HEK293 (cell line): ENCODE data around the gene PLEKHA6.

Experiments used
- CTCF ChIA-PET: fragments of 350-600 bp; formaldehyde crosslinking; extraction: SDS; loops from one replicate; lab custom pipeline; 2021; ENCODE audit warnings: antibody characterized with exemption; lab: Yijun Ruan, JAX
- POLR2A ChIA-PET: fragments of 300-600 bp; formaldehyde crosslinking; extraction: SDS; loops from one replicate; lab custom pipeline; 2020; ENCODE audit warnings: antibody characterized with exemption, inconsistent platforms; lab: Yijun Ruan, JAX
- H3K27ac ChIP-seq: fragments of 200-500 bp; sonication (Bioruptor generic); 2 replicates; pipeline ENCODE4 v1.5.1; 2014; ENCODE audit warnings: low read depth, low read length, control low read depth, inconsistent platforms; ENCODE audit errors: extremely low read depth
- H3K36me3 ChIP-seq, 2 experiments: fragments of 200-500 bp in 1 of 2; sonication (Bioruptor generic) in 1 of 2; 1 replicate in 1 of 2; 2 replicates in 1 of 2; pipeline ENCODE4 v1.5.1; 2014 to 2017; ENCODE audit warnings: inconsistent platforms in 2 of 2, low read length in 2 of 2; ENCODE audit not compliant: control insufficient read depth in 2 of 2, insufficient read depth in 1 of 2
- H3K4me1 ChIP-seq: fragments of 200-500 bp; sonication (Bioruptor generic); 2 replicates; pipeline ENCODE4 v1.5.1; 2014; ENCODE audit warnings: mild to moderate bottlenecking, low read length, inconsistent platforms; ENCODE audit not compliant: control insufficient read depth, insufficient read depth
- H3K4me3 ChIP-seq: 2 replicates; pipeline ENCODE4 v1.5.1; 2011; ENCODE audit warnings: low read depth, mild to moderate bottlenecking, control low read depth, low read length, moderate library complexity
- H3K9me3 ChIP-seq: fragments of 200-500 bp; sonication (Bioruptor generic); 2 replicates; pipeline ENCODE4 v1.5.1; 2014; ENCODE audit warnings: low read depth, low read length, inconsistent platforms; ENCODE audit not compliant: control insufficient read depth, insufficient read depth
- AEBP2 ChIP-seq: fragments of 450-650 bp; formaldehyde crosslinking; IDR thresholded peaks from 2 replicates; pipeline ENCODE4 v1.5.1; 2016; ENCODE audit warnings: missing biosample characterization, missing genetic modification characterization, borderline replicate concordance
- GLIS1 ChIP-seq: fragments of 450-650 bp; formaldehyde crosslinking; IDR thresholded peaks from 2 replicates; pipeline ENCODE4 v1.5.1; 2016; ENCODE audit warnings: missing biosample characterization, missing genetic modification characterization
- KLF10 ChIP-seq: fragments of 450-650 bp; IDR thresholded peaks from 2 replicates; pipeline ENCODE4 v1.5.1; 2018; ENCODE audit warnings: missing biosample characterization, mild to moderate bottlenecking, missing genetic modification characterization
- MEIS1 ChIP-seq: sonication (generic); formaldehyde crosslinking; IDR thresholded peaks from 2 replicates; pipeline ENCODE4 v1.8.1; 2022; ENCODE audit warnings: missing genetic modification reagents, mild to moderate bottlenecking, borderline replicate concordance
- ZBTB10 ChIP-seq: fragments of 450-650 bp; formaldehyde crosslinking; IDR thresholded peaks from 2 replicates; pipeline ENCODE4 v1.5.1; 2016; ENCODE audit warnings: missing biosample characterization, missing genetic modification characterization
- ZBTB49 ChIP-seq: fragments of 450-650 bp; formaldehyde crosslinking; IDR thresholded peaks from 2 replicates; pipeline ENCODE4 v1.5.1; 2016; ENCODE audit warnings: missing biosample characterization, missing genetic modification characterization, low read depth
- ZBTB8A ChIP-seq: fragments of 450-650 bp; formaldehyde crosslinking; IDR thresholded peaks from 2 replicates; pipeline ENCODE4 v1.5.1; 2016; ENCODE audit warnings: missing biosample characterization, missing genetic modification characterization
- ZFP37 ChIP-seq: fragments of 450-650 bp; formaldehyde crosslinking; IDR thresholded peaks from 2 replicates; pipeline ENCODE4 v1.5.1; 2016; ENCODE audit warnings: missing biosample characterization, missing genetic modification characterization
- ZNF114 ChIP-seq: fragments of 450-650 bp; formaldehyde crosslinking; IDR thresholded peaks from 2 replicates; pipeline ENCODE4 v1.5.0; 2017; ENCODE audit warnings: missing biosample characterization, missing genetic modification characterization
- ZNF221 ChIP-seq: fragments of 450-650 bp; formaldehyde crosslinking; IDR thresholded peaks from 2 replicates; pipeline ENCODE4 v1.5.1; 2017; ENCODE audit warnings: missing biosample characterization, missing genetic modification characterization, borderline replicate concordance
- ZNF23 ChIP-seq: fragments of 450-650 bp; formaldehyde crosslinking; IDR thresholded peaks from 2 replicates; pipeline ENCODE4 v1.5.1; 2016; ENCODE audit warnings: missing biosample characterization, missing genetic modification characterization, borderline replicate concordance
- ZNF248 ChIP-seq: fragments of 450-650 bp; formaldehyde crosslinking; IDR thresholded peaks from 2 replicates; pipeline ENCODE4 v1.5.1; 2017; ENCODE audit warnings: missing biosample characterization, missing genetic modification characterization
- ZNF530 ChIP-seq: fragments of 450-650 bp; formaldehyde crosslinking; IDR thresholded peaks from 2 replicates; pipeline ENCODE4 v1.5.1; 2016; ENCODE audit warnings: low read depth, missing biosample characterization, missing genetic modification characterization
- ZNF558 ChIP-seq: fragments of 450-650 bp; formaldehyde crosslinking; IDR thresholded peaks from 2 replicates; pipeline ENCODE4 v1.5.1; 2016; ENCODE audit warnings: missing biosample characterization, missing genetic modification characterization
- ZNF664 ChIP-seq: fragments of 450-650 bp; formaldehyde crosslinking; IDR thresholded peaks from 2 replicates; pipeline ENCODE4 v1.5.1; 2016; ENCODE audit warnings: missing biosample characterization, missing genetic modification characterization
- ZNF677 ChIP-seq: fragments of 450-650 bp; IDR thresholded peaks from 2 replicates; pipeline ENCODE4 v1.5.0; 2018; ENCODE audit warnings: missing biosample characterization, mild to moderate bottlenecking, missing genetic modification characterization, moderate library complexity
- ZNF776 ChIP-seq: fragments of 450-650 bp; formaldehyde crosslinking; IDR thresholded peaks from 2 replicates; pipeline ENCODE4 v1.5.0; 2017; ENCODE audit warnings: missing biosample characterization, missing genetic modification characterization, borderline replicate concordance
- ZNF791 ChIP-seq: fragments of 450-650 bp; formaldehyde crosslinking; IDR thresholded peaks from 2 replicates; pipeline ENCODE4 v1.5.1; 2016; ENCODE audit warnings: missing biosample characterization, missing genetic modification characterization
- ZNF843 ChIP-seq: fragments of 450-650 bp; formaldehyde crosslinking; IDR thresholded peaks from 2 replicates; pipeline ENCODE4 v1.5.1; 2016; ENCODE audit warnings: missing biosample characterization, missing genetic modification characterization
- ZSCAN30 ChIP-seq: fragments of 450-650 bp; IDR thresholded peaks from 2 replicates; pipeline ENCODE4 v1.5.1; 2018; ENCODE audit warnings: missing biosample characterization, mild to moderate bottlenecking, missing genetic modification characterization, moderate library complexity

The PLEKHA6 gene

GRCh38 chr1:204407295-204407971 lies 47.7 kb upstream of the PLEKHA6 start:
- POLR2A ChIA-PET: interaction anchor here (0.6 to 2.2 kb wide), 4 partner anchors 9 to 577 kb away, joined by 4 to 12 read pairs (median 6); no protein-coding TSS in a partner anchor
- TF ChIP-seq ZNF664 (tag by site-specific recombination) (peak; percentile 76; the same call in 1 of the 2 replicates), AEBP2 (no peak), ZNF776 (tag by site-specific recombination) (no peak), ZSCAN30 (tag by site-specific recombination) (0 out of 2 replicates have a peak, but pooled peaks have one; percentile 18), ZBTB8A (tag by site-specific recombination) (0 out of 2 replicates have a peak, but pooled peaks have one; percentile 9)
- no peak overlapping the region for H3K27ac ChIP-seq
- H3K4me3 ChIP-seq: peak overlapping the region; percentile 62
- CTCF ChIA-PET: interaction anchor here (0.7 to 5.5 kb wide), 7 partner anchors 9 to 400 kb away, joined by 3 to 64 read pairs (median 7); partner anchors contain the start of gene PIK3C2B
- H3K36me3 ChIP-seq: peaks cover 21 to 68% of the 10 kb centered on the region in 2 experiments
- H3K4me1 ChIP-seq: no peaks in the 10 kb centered on the region; the same call in 1 of the 2 replicates
- no peaks in the 10 kb centered on the region for H3K9me3 ChIP-seq

- Histone ChIP-seq H3K4me3 (peak overlapping the region; percentile 62), H3K9me3 (no peaks in the 10 kb centered on the region), H3K27ac (no peak overlapping the region), H3K4me1 (no peaks in the 10 kb centered on the region; the same call in 1 of the 2 replicates), H3K36me3 (peaks cover 24 to 71% of the 10 kb centered on the region in 2 experiments)
- CTCF ChIA-PET: interaction anchor here (1.3 to 5.5 kb wide), 3 partner anchors 8 to 40 kb away, joined by 4 to 64 read pairs (median 7); no protein-coding TSS in a partner anchor
- POLR2A ChIA-PET: interaction anchor here (2.2 kb wide), 1 partner anchor 8 kb away, joined by 12 read pairs; no protein-coding TSS in a partner anchor
- TF ChIP-seq ZNF23: no peak
- TF ChIP-seq MEIS1 (CRISPR knock-in tag): no peak
- peak; percentile 77 for TF ChIP-seq GLIS1 (tag by site-specific recombination)
- no peak for TF ChIP-seq ZNF677 (tag by site-specific recombination)
- no peak for TF ChIP-seq ZFP37 (tag by site-specific recombination)
- no peak for TF ChIP-seq ZNF248 (tag by site-specific recombination)
- no peak for TF ChIP-seq ZNF114
- no peak for TF ChIP-seq ZNF791 (tag by site-specific recombination)
- TF ChIP-seq ZNF530 (tag by site-specific recombination): no peak
- peak; percentile 97 for TF ChIP-seq ZNF558 (tag by site-specific recombination)
- no peak for TF ChIP-seq KLF10 (tag by site-specific recombination)
- TF ChIP-seq ZNF221 (tag by site-specific recombination): no peak
- no peak for TF ChIP-seq ZNF843 (tag by site-specific recombination)
- no peak for TF ChIP-seq ZBTB49 (tag by site-specific recombination)
- TF ChIP-seq ZBTB10 (tag by site-specific recombination): no peak
Measured at GRCh38 chr1:204406621-204407020, 46.9 kb upstream of the PLEKHA6 start.
